Vagina (tissue), 2 donors: ENCODE measurements around the gene ANKS3.

ENCODE experiments used
- CTCF ChIP-seq, 3 experiments: fragments of 450-650 bp in 2 of 3; fragments of 200-600 bp in 1 of 3; sonication (generic) in 1 of 3; IDR thresholded peaks; one replicate each; pipeline ENCODE4 v1.5.1; 2017 to 2019; ENCODE audit warnings: antibody characterized with exemption in 3 of 3, mild to moderate bottlenecking in 2 of 3, moderate library complexity in 2 of 3
- POLR2A ChIP-seq, 2 donors: fragments of 450-650 bp; IDR thresholded peaks; one replicate each; pipeline ENCODE4 v1.6.1; 2017; ENCODE audit warnings: antibody characterized with exemption in 2 of 2, mild to moderate bottlenecking in 2 of 2, moderate library complexity in 2 of 2
- POLR2AphosphoS5 ChIP-seq, 2 donors: sonication (generic); formaldehyde crosslinking; IDR thresholded peaks; one replicate each; pipeline ENCODE4 v1.9.0; 2017; ENCODE audit warnings: antibody characterized with exemption in 2 of 2, mild to moderate bottlenecking in 2 of 2, low read depth in 1 of 2; ENCODE audit not compliant: insufficient read depth in 1 of 2

DNA sequence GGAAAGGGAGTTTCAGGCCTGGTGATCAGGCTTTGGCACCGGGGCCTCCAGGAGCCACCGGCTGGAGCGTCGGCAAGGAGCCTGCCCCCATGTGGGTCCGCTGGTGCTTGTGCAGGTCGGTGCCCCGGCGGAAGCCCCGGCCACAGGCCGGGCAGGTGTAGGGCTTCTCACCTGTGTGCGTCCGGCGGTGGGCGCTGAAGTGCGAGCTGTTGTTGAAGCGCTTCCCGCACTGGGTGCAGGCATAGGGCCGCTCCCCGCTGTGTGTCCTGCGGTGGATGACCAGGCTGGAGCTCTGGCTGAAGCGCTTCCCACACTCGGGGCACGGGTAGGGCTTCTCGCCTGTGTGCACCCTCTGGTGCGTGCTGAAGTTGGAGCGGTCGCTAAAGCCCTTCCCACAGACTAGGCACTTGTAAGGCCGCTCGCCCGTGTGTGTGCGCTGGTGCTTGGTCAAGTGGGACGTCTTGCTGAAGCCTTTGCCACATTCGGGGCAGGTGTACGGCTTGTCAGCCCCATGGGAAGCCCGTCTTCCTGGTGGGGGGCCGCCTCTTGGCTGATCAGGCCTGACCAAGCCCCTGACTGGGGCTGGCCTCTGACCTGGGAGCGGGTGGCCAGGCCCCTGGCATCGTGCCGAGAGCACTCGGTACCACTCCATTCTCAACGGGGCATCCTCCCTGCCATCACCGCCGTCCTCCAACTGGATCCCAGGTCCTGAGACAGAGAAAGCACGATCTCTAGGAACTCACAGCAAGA is 18.5 kb upstream of the ANKS3 start:
- TF ChIP-seq POLR2A (IDR thresholded peaks at IDR 0.05), result no peak
- TF ChIP-seq CTCF (IDR thresholded peaks at IDR 0.05), result no peak
- no peak for TF ChIP-seq POLR2AphosphoS5 (IDR thresholded peaks at IDR 0.05; ENCODE audit: insufficient read depth in 1 of 2, low read depth in 1 of 2)
